GM19023 (cell line): ENCODE results near the gene EHMT1.

Experiments used
- ATAC-seq: cut with Tn5 transposase; IDR thresholded peaks from one replicate; pipeline ENCODE4 v1.9.1; 2021; ENCODE audit warnings: mild to moderate bottlenecking, moderate library complexity; ENCODE audit not compliant: unreplicated experiment

Gene EHMT1

GRCh38 chr9:137757139-137757538, 138.3 kb downstream of the EHMT1 start:
- no peak for ATAC-seq

- no peak for ATAC-seq
Observed at GRCh38 chr9:137757613-137758029, 138.8 kb downstream of the EHMT1 start.

GRCh38 chr9:137758067-137758466, 139.3 kb downstream of the EHMT1 start:
- ATAC-seq = no peak

GRCh38 chr9:137759117-137759516, 140.3 kb downstream of the EHMT1 start:
- no peak for ATAC-seq

GRCh38 chr9:137759649-137760321, 141.0 kb downstream of the EHMT1 start:
- ATAC-seq = no peak

- no peak for ATAC-seq
Observed at GRCh38 chr9:137760426-137760825, 141.6 kb downstream of the EHMT1 start.

- no peak for ATAC-seq
Observed at GRCh38 chr9:137761032-137761431, 142.2 kb downstream of the EHMT1 start.

GRCh38 chr9:137761793-137762192, 143.0 kb downstream of the EHMT1 start:
- ATAC-seq = no peak

- ATAC-seq = peak; percentile 59
Observed at GRCh38 chr9:137762414-137763061, 143.7 kb downstream of the EHMT1 start.

- no peak for ATAC-seq
Observed at GRCh38 chr9:137763271-137763955, 144.6 kb downstream of the EHMT1 start.

- no peak for ATAC-seq
Observed at GRCh38 chr9:137764171-137764671, 145.4 kb downstream of the EHMT1 start.

- no peak for ATAC-seq
Observed at GRCh38 chr9:137764981-137765380, 146.2 kb downstream of the EHMT1 start.

GRCh38 chr9:137765536-137765935, 146.7 kb downstream of the EHMT1 start:
- no peak for ATAC-seq

- no peak for ATAC-seq
Observed at GRCh38 chr9:137771580-137771979, 152.8 kb downstream of the EHMT1 start.

- ATAC-seq = no peak
Observed at GRCh38 chr9:137772281-137772873, 153.6 kb downstream of the EHMT1 start.

GRCh38 chr9:137774775-137775386, 156.1 kb downstream of the EHMT1 start:
- ATAC-seq = no peak

- ATAC-seq = no peak
Observed at GRCh38 chr9:137776306-137776995, 157.6 kb downstream of the EHMT1 start.

GRCh38 chr9:137777761-137778160, 159.0 kb downstream of the EHMT1 start:
- ATAC-seq = no peak

GRCh38 chr9:137778336-137778735, 159.5 kb downstream of the EHMT1 start:
- ATAC-seq = no peak

- no peak for ATAC-seq
Observed at GRCh38 chr9:137778914-137779313, 160.1 kb downstream of the EHMT1 start.
